ENCODE results near the gene CRYL1. TPM values are rescaled to one million over a fixed set of nuclear protein-coding genes. Genes with fewer than 3 reads are reported as not detected.

The CRYL1 gene
- total and polyA plus RNA-seq, 4 donors: 14.1 to 24.1 (median 22.1) TPM

GRCh38 chr13:20359335-20359734 is 166.3 kb downstream of the CRYL1 start:
- ATAC-seq (ENCODE audit: insufficient read depth, low FRiP score) (no peak), DNase-seq (no peak)
- H3K9me3 ChIP-seq (ENCODE audit: control insufficient read depth in 4 of 4, insufficient read depth in 3 of 4, low read length in 3 of 4): no peaks in the 10 kb centered on the region
- H3K4me3 ChIP-seq: no peak overlapping the region
- no peak overlapping the region for H3K9ac ChIP-seq (ENCODE audit: insufficient read depth in 1 of 2, low read length in 2 of 2)
- H3K36me3 ChIP-seq (ENCODE audit: control insufficient read depth in 4 of 4, insufficient read depth in 4 of 4, low read length in 4 of 4): no peaks in the 10 kb centered on the region
- 87 to 93% methylated on average over 5 of the region's 5 CpGs for WGBS, 2 donors
- no peaks in the 10 kb centered on the region for H3K27me3 ChIP-seq (ENCODE audit: control insufficient read depth in 3 of 3, insufficient read depth in 3 of 3, low read length in 2 of 3)
- H3K27ac ChIP-seq (ENCODE audit: low read depth in 1 of 2, low read length in 1 of 2): no peak overlapping the region
- TF ChIP-seq CTCF (IDR thresholded peaks at IDR 0.05; ENCODE audit: control extremely low read depth, extremely low read depth): no peak
- peaks cover 0 to 7% (median 0%) of the 10 kb centered on the region in 5 donors for H3K4me1 ChIP-seq (ENCODE audit: control insufficient read depth in 5 of 5, insufficient read depth in 5 of 5, low read length in 5 of 5)

- Histone ChIP-seq H3K4me3 (no peak overlapping the region), H3K27ac (ENCODE audit: low read depth in 1 of 2, low read length in 1 of 2) (no peak overlapping the region), H3K4me1 (ENCODE audit: control insufficient read depth in 5 of 5, insufficient read depth in 5 of 5, low read length in 5 of 5) (peaks cover 0 to 7% (median 0%) of the 10 kb centered on the region in 5 donors), H3K36me3 (ENCODE audit: control insufficient read depth in 4 of 4, insufficient read depth in 4 of 4, low read length in 4 of 4) (no peaks in the 10 kb centered on the region), H3K9ac (ENCODE audit: insufficient read depth in 1 of 2, low read length in 2 of 2) (no peak overlapping the region), H3K27me3 (ENCODE audit: control insufficient read depth in 3 of 3, insufficient read depth in 3 of 3, low read length in 2 of 3) (no peaks in the 10 kb centered on the region), H3K9me3 (ENCODE audit: control insufficient read depth in 4 of 4, insufficient read depth in 3 of 4, low read length in 3 of 4) (no peaks in the 10 kb centered on the region)
- WGBS, 2 donors: 84 to 85% methylated on average over 7 to 8 of the region's 8 CpGs
- DNase-seq (no peak), ATAC-seq (ENCODE audit: insufficient read depth, low FRiP score) (no peak)
- no peak for TF ChIP-seq CTCF (IDR thresholded peaks at IDR 0.05; ENCODE audit: control extremely low read depth, extremely low read depth)
These were observed 167.6 kb downstream of the CRYL1 start for GRCh38 chr13:20358022-20358421.

- WGBS, 2 donors: 40 to 60% methylated on average over 7 of the region's 7 CpGs
These were observed 169.2 kb downstream of the CRYL1 start for GRCh38 chr13:20356444-20356843.

More at GRCh38 chr13:20356444-20356843, 169.2 kb downstream of the CRYL1 start:
- DNase-seq (no peak), ATAC-seq (ENCODE audit: insufficient read depth, low FRiP score) (no peak)
- H3K9me3 ChIP-seq (ENCODE audit: control insufficient read depth in 4 of 4, insufficient read depth in 3 of 4, low read length in 3 of 4): no peaks in the 10 kb centered on the region
- no peaks in the 10 kb centered on the region for H3K36me3 ChIP-seq (ENCODE audit: control insufficient read depth in 4 of 4, insufficient read depth in 4 of 4, low read length in 4 of 4)
- H3K4me3 ChIP-seq: no peak overlapping the region
- H3K4me1 ChIP-seq (ENCODE audit: control insufficient read depth in 5 of 5, insufficient read depth in 5 of 5, low read length in 5 of 5): peaks cover 0 to 7% (median 3%) of the 10 kb centered on the region in 5 donors
- no peak overlapping the region for H3K9ac ChIP-seq (ENCODE audit: insufficient read depth in 1 of 2, low read length in 2 of 2)
- H3K27ac ChIP-seq (ENCODE audit: low read depth in 1 of 2, low read length in 1 of 2): no peak overlapping the region
- TF ChIP-seq CTCF (IDR thresholded peaks at IDR 0.05; ENCODE audit: control extremely low read depth, extremely low read depth): no peak
- H3K27me3 ChIP-seq (ENCODE audit: control insufficient read depth in 3 of 3, insufficient read depth in 3 of 3, low read length in 2 of 3): no peaks in the 10 kb centered on the region
